Neural crest cell (in vitro differentiated cells): ENCODE measurements around the gene OBSCN. TPM values are rescaled to one million over a fixed set of nuclear protein-coding genes. Genes with fewer than 3 reads are reported as not detected.

Source experiments
- DNase-seq: peaks from one replicate; pipeline ENCODE4 v3.0.0; 2021; ENCODE audit warnings: low read depth, mixed read lengths, low spot score
- H3K27ac Mint-ChIP-seq: one replicate; pipeline ENCODE4 v1.8.0; 2021; ENCODE audit warnings: mild to moderate bottlenecking, mixed read lengths; ENCODE audit not compliant: unreplicated experiment
- H3K27me3 Mint-ChIP-seq: 2 replicates; pipeline ENCODE4 v1.8.0; 2021; ENCODE audit warnings: low read depth, mild to moderate bottlenecking, mixed read lengths
- H3K36me3 Mint-ChIP-seq: 2 replicates; pipeline ENCODE4 v1.8.0; 2021; ENCODE audit warnings: low read depth, mild to moderate bottlenecking, mixed read lengths
- H3K4me1 Mint-ChIP-seq: 2 replicates; pipeline ENCODE4 v1.8.0; 2021; ENCODE audit warnings: mixed read lengths
- H3K4me3 Mint-ChIP-seq: one replicate; pipeline ENCODE4 v1.8.0; 2021; ENCODE audit warnings: mild to moderate bottlenecking, mixed read lengths
- H3K9me3 Mint-ChIP-seq: 2 replicates; pipeline ENCODE4 v1.8.0; 2021; ENCODE audit warnings: mixed read lengths
- total RNA-seq: library from RNA; stranded (reverse); gene quantifications from 2 replicates; pipeline ENCODE4 v1.2.1, GENCODE V29; 2021
- TF ChIP-seq, protein P1 (sequence below): fragments of 200-600 bp; sonication (generic); conservative IDR thresholded peaks from 2 replicates; pipeline ENCODE4 v1.5.0; 2021; ENCODE audit warnings: antibody characterized with exemption, mild to moderate bottlenecking

The OBSCN gene
- total RNA-seq, 1 donor from 2014 or later = 40.1 TPM

DNA sequence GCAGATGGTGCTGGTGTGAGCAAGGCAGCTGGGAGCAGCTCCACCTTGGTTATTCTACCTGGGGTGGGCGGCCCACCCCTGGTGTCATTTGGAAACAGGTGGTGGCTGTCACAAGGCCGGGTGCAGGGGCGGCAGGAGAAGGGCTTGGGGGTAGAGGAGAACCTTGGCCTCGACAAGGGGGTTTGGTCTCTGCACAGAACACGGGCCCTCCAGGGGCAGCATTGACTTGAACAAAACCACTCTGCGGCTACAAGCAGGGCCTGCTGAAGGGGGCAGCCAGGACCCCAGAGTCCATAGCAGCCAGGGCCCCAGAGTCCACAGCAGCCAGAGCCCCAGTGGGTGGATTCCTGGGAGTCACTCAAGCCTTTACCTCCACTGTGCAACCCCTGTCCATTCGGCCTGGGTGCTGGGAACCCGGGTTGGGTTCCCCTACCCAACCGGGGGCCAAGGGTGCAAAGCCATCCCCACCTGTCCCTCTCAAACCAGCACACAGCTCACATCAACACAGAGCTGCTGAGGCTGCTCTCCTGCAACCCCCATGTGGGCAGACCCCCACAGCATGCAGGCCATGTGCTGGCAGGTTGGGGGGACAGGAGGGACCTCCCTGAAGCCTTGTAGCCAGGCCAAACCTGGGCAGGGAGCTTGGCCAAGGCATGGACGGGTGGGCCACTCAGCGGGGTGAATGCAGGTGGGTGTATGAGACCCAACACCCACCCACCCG is 191.1 kb downstream of the OBSCN start:
- Mint-ChIP-seq H3K9me3 (no peaks in the 10 kb centered on the region), H3K36me3 (peaks cover 3% of the 10 kb centered on the region), H3K4me3 (no peak overlapping the region), H3K27me3 (no peaks in the 10 kb centered on the region), H3K27ac (no peak overlapping the region), H3K4me1 (peaks cover 14% of the 10 kb centered on the region)
- DNase-seq = no peak
- TF ChIP-seq, protein P1, sequence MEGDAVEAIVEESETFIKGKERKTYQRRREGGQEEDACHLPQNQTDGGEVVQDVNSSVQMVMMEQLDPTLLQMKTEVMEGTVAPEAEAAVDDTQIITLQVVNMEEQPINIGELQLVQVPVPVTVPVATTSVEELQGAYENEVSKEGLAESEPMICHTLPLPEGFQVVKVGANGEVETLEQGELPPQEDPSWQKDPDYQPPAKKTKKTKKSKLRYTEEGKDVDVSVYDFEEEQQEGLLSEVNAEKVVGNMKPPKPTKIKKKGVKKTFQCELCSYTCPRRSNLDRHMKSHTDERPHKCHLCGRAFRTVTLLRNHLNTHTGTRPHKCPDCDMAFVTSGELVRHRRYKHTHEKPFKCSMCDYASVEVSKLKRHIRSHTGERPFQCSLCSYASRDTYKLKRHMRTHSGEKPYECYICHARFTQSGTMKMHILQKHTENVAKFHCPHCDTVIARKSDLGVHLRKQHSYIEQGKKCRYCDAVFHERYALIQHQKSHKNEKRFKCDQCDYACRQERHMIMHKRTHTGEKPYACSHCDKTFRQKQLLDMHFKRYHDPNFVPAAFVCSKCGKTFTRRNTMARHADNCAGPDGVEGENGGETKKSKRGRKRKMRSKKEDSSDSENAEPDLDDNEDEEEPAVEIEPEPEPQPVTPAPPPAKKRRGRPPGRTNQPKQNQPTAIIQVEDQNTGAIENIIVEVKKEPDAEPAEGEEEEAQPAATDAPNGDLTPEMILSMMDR = no peak

DNA sequence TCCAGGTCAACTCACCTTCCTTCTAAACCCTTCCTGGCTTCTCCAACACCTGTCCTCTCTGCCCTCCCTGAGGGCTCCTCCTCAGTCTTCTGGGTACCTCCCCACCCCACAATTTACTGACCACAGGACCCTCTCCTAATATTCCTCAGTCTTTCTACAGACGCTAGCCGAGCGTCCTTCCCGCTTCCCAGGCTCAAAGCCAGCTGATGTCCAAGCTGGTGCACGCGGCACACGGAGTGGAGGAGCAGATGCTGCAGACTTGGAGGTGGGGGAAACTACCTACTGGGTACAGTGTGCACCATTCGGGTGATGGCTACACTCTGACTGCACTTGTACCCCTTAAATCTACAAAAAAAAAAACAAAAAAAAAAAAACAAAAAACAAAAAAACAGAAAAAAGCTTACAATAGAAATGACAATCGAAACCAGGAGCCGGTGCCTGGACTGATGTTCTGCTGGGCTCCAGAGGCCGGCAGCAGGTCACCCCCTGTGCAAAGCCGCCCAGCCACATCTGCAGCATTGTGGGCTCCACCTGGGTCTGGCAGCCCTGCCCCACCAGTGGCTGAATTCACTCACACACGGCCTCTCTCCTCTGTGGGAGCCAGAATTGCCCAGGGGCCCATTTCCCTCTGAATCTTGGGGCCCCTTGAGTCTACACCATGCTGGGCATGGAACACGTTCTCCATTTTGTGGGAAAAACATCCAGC is 191.8 kb downstream of the OBSCN start:
- Mint-ChIP-seq H3K4me3 (no peak overlapping the region), H3K4me1 (peaks cover 22% of the 10 kb centered on the region), H3K36me3 (peaks cover 3% of the 10 kb centered on the region), H3K9me3 (no peaks in the 10 kb centered on the region), H3K27ac (no peak overlapping the region), H3K27me3 (no peaks in the 10 kb centered on the region)
- TF ChIP-seq, protein P1 = no peak
- no peak for DNase-seq

DNA sequence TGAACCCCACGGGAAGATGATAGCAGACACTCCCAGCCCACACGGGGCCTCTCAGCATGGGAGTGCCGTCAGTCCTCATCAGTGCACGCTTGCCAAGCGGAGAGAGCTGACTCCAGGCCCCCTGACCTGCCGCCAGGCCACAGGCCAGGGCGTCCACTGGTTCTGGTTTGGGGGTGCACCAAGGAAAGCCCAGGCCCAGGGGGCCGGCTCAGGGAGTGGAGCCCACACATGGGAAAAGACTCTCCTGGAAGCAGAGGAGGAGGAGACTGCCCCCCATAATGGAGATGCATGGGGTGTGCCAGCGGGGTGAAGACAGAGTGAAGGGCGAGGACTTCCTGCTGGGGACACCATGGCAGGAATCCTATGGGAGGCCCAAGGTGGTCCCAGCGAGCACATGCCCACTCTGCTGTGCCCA is 192.4 kb downstream of the OBSCN start:
- H3K36me3 Mint-ChIP-seq = peaks cover 3% of the 10 kb centered on the region
- no peak overlapping the region for H3K27ac Mint-ChIP-seq
- H3K4me1 Mint-ChIP-seq = peaks cover 27% of the 10 kb centered on the region
- DNase-seq = no peak
- TF ChIP-seq, protein P1 = no peak
- no peaks in the 10 kb centered on the region for H3K27me3 Mint-ChIP-seq
- H3K9me3 Mint-ChIP-seq = no peaks in the 10 kb centered on the region
- peak overlapping the region; percentile 62 for H3K4me3 Mint-ChIP-seq

GRCh38 chr1:228400692-228401454 is 193.0 kb downstream of the OBSCN start:
- TF ChIP-seq, protein P1 = no peak
- DNase-seq = no peak
- H3K4me1 Mint-ChIP-seq = peaks cover 33% of the 10 kb centered on the region
- no peak overlapping the region for H3K27ac Mint-ChIP-seq
- H3K4me3 Mint-ChIP-seq = peak overlapping the region; percentile 62
- peaks cover 3% of the 10 kb centered on the region for H3K36me3 Mint-ChIP-seq
- no peaks in the 10 kb centered on the region for H3K9me3 Mint-ChIP-seq
- H3K27me3 Mint-ChIP-seq = no peaks in the 10 kb centered on the region

DNA sequence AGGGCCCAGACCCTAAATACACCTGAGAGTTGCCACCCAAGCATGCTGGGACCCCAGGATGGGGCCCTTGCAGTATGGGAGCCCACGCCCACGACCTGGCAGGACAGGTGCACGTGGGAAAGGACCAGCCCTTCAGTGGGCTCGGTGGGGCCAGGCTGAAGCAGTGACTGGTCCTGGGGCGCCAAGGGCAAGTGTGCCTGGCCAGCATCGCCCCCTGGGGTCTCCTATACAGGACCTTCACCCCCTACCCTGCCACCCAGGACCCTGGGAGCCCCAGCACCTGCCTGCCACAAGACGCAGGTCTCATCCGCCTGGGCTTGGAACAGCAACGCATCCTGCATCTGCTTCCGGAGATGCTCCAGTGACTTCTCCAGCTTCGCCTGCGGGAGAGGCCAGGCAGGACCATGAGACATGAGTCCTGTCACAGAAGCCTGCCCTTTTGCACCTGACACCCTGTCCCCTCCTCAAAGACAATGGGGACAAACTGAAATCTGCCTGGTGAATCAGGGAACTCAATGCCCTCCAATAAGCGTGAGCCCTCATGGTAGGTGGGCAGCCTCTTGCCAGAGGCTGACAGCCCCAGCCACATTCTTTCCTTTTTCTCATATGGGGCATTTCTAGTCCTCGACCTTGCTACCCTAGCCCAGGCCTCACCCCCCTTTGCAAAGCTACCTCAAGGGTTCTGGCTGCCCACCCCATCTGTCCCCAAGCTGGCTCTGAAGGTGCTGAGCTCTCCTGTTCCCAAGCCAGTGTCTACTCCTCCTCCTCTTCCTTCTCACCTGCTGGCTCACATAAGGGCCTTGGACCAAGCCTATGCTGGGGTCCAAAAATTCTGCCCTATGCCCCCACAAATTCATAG is 194.2 kb downstream of the OBSCN start:
- H3K36me3 Mint-ChIP-seq = no peaks in the 10 kb centered on the region
- no peak for DNase-seq
- peaks cover 33% of the 10 kb centered on the region for H3K4me1 Mint-ChIP-seq
- no peaks in the 10 kb centered on the region for H3K9me3 Mint-ChIP-seq
- H3K27me3 Mint-ChIP-seq = no peaks in the 10 kb centered on the region
- H3K4me3 Mint-ChIP-seq = peak overlapping the region; percentile 59
- TF ChIP-seq, protein P1 = no peak
- no peak overlapping the region for H3K27ac Mint-ChIP-seq
